Neural cell (in vitro differentiated cells): ENCODE measurements around the gene THOC1.

Experiments
- EZH2 ChIP-seq: fragments of 200-600, 300-800 bp; shearing (Covaris generic), sonication (generic); IDR thresholded peaks from 2 replicates; pipeline ENCODE4 v1.6.1; 2014; ENCODE audit warnings: antibody characterized with exemption, low read length, borderline replicate concordance, mild to moderate bottlenecking; ENCODE audit not compliant: insufficient read depth, poor library complexity, severe bottlenecking
- MXI1 ChIP-seq: fragments of 450-650 bp; conservative IDR thresholded peaks from 2 replicates; pipeline ENCODE4 v1.6.1; 2014; ENCODE audit warnings: antibody characterized with exemption, mild to moderate bottlenecking; ENCODE audit not compliant: poor library complexity, severe bottlenecking
- RAD21 ChIP-seq: fragments of 450-650 bp; conservative IDR thresholded peaks from 2 replicates; pipeline ENCODE4 v1.6.1; 2014; ENCODE audit warnings: antibody characterized with exemption, mild to moderate bottlenecking, moderate library complexity
- SMC3 ChIP-seq: fragments of 450-650 bp; conservative IDR thresholded peaks from 2 replicates; pipeline ENCODE4 v1.6.1; 2014; ENCODE audit warnings: antibody characterized with exemption, mild to moderate bottlenecking, moderate library complexity; ENCODE audit not compliant: poor library complexity
- TAF1 ChIP-seq: IDR thresholded peaks from 2 replicates; pipeline ENCODE4 v1.6.1; 2012; ENCODE audit warnings: low read depth
- TF ChIP-seq, protein P1 (sequence below): fragments of 450-650 bp; IDR thresholded peaks from 2 replicates; pipeline ENCODE4 v1.5.1; 2014; ENCODE audit warnings: antibody characterized with exemption, mild to moderate bottlenecking, moderate library complexity; ENCODE audit not compliant: poor library complexity, severe bottlenecking

- TF ChIP-seq, protein P1, sequence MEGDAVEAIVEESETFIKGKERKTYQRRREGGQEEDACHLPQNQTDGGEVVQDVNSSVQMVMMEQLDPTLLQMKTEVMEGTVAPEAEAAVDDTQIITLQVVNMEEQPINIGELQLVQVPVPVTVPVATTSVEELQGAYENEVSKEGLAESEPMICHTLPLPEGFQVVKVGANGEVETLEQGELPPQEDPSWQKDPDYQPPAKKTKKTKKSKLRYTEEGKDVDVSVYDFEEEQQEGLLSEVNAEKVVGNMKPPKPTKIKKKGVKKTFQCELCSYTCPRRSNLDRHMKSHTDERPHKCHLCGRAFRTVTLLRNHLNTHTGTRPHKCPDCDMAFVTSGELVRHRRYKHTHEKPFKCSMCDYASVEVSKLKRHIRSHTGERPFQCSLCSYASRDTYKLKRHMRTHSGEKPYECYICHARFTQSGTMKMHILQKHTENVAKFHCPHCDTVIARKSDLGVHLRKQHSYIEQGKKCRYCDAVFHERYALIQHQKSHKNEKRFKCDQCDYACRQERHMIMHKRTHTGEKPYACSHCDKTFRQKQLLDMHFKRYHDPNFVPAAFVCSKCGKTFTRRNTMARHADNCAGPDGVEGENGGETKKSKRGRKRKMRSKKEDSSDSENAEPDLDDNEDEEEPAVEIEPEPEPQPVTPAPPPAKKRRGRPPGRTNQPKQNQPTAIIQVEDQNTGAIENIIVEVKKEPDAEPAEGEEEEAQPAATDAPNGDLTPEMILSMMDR, result no peak
- TF ChIP-seq SMC3 (no peak), RAD21 (no peak), MXI1 (no peak), TAF1 (no peak), EZH2 (no peak)
These were observed 40.5 kb downstream of the THOC1 start for GRCh38 chr18:227374-227773.
